ENCODE results near the gene GAB4. TPM values are rescaled to one million over a fixed set of nuclear protein-coding genes. Genes with fewer than 3 reads are reported as not detected.
"Not testable (repeated sequence)": the region's sequence is repeated elsewhere in the genome, so short reads cannot be mapped to it uniquely, and the experiment has no call there.

GAB4 gene, protein sequence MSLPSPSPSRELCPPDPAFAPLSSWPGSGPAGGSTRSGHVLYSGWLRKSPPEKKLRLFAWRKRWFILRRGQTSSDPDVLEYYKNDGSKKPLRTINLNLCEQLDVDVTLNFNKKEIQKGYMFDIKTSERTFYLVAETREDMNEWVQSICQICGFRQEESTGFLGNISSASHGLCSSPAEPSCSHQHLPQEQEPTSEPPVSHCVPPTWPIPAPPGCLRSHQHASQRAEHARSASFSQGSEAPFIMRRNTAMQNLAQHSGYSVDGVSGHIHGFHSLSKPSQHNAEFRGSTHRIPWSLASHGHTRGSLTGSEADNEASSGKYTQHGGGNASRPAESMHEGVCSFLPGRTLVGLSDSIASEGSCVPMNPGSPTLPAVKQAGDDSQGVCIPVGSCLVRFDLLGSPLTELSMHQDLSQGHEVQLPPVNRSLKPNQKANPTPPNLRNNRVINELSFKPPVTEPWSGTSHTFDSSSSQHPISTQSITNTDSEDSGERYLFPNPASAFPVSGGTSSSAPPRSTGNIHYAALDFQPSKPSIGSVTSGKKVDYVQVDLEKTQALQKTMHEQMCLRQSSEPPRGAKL
- total RNA-seq, result not detected
- long read RNA-seq, result 0 reads

DNA sequence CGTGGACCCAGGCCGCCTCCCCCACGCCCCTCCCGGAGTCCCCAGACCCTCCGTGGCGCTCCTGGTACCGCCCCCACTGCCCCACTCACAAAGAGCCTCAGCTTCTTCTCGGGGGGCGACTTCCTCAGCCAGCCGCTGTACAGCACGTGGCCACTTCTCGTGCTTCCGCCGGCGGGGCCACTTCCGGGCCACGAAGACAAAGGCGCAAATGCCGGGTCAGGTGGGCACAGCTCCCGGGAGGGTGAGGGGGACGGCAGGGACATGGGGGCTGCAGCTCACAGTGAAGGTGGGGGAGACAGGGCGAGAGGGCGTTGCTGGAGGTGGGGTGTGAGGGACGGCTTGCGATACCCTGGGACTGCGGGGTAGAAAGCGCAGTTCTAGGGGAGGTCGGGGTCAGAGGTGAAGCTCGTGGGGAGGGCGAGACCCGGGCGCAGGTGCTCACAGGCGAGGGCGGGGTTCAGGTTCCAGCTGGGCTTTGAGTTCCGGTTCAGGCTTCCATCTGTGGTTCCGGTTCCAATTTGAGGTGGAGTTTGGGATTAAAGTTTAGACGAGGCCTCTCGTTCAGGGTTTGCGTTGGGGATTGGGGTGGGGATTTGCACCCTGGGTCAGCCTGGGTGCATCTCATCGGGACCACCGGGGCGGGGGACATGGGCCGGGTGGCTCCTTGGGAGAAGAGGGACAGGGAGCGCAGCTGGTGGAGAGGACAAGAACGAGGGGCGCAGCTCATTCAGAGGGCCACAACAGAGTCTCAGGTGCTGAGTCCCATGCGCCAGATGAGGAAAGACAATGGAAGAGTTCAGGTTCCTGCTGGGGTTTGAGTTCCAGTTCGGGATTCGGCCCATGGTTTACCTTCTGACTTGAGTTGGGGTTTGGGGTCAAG, at the start of gene GAB4:
TSS of gene GAB4 (minus strand) at position 371 of the 880 bp plus-strand sequence. CDS start at position 263, 108 bp downstream.
- DNase-seq (no peak), ATAC-seq (no peak)
- intact Hi-C loops (cut with DNase I, micrococcal nuclease), result no loop called here

DNA sequence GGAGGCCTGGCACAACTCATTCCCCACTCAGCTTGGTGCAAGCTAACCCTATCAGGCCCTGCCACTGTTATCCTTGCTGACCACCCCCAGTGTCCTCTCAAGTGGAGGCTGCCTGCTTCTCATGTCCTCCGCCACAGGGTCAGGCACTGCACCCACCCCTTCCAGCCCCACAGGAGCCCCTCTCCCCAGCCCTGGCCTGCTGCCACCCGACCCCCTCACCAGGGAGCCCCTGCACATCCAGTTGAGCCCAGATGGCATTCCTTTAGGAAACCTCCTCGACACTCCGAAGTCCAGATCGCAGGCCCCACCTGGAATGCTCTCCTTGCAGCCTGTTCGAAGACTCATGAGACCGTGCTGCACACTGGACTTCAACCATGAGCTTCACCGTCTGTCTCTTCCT, 48.8 kb upstream of the GAB4 start:
- intact Hi-C loops (cut with DNase I, micrococcal nuclease), result loop anchor here in 1 of 2 donors (5.0 kb wide), 2 partner anchors 125 to 140 kb away; no protein-coding TSS in a partner anchor
- no peak for ATAC-seq
- DNase-seq, result no peak

DNA sequence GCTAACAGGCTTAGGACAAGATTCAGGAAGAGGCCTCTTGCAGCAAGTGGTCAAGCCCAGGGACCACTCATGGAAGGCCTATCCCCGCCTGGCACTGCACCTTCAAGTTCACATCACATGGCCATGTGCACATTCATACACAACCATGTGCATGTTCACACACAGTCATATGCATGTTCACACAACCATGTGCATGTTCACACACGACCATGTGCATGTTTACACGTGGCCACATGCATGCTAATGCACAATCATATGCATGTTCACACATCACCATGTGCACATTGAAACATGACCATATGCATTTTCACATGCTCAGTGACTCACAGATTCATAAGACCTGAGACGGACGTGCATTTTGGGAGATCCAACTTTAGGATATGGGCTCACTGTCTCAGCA, 48.0 kb upstream of the GAB4 start:
- ATAC-seq (no peak), DNase-seq (no peak)
- intact Hi-C loops (cut with DNase I, micrococcal nuclease), result loop anchor here in 1 of 2 donors (5.0 kb wide), 2 partner anchors 124 to 139 kb away; no protein-coding TSS in a partner anchor

DNA sequence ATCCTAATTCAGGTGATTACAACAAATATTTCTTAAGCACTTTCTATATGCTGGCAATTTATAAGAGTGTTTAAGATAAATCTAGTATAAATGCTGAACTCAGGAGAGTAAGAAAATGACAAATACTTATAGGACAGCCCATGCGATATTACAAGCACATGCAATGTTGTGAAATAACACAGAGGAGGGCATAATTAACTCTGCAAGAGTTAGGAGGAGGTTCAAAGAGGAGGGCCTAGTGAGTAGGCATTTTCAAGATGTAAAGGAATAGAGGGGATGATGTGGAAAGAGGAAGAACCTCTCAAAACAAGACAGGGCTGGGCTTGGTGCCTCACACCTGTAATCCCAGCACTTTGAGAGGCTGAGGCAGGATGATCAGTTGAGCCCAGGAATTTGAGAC, 39.6 kb upstream of the GAB4 start:
- intact Hi-C loops (cut with DNase I, micrococcal nuclease), result no loop called here
- DNase-seq (no peak), ATAC-seq (no peak)

DNA sequence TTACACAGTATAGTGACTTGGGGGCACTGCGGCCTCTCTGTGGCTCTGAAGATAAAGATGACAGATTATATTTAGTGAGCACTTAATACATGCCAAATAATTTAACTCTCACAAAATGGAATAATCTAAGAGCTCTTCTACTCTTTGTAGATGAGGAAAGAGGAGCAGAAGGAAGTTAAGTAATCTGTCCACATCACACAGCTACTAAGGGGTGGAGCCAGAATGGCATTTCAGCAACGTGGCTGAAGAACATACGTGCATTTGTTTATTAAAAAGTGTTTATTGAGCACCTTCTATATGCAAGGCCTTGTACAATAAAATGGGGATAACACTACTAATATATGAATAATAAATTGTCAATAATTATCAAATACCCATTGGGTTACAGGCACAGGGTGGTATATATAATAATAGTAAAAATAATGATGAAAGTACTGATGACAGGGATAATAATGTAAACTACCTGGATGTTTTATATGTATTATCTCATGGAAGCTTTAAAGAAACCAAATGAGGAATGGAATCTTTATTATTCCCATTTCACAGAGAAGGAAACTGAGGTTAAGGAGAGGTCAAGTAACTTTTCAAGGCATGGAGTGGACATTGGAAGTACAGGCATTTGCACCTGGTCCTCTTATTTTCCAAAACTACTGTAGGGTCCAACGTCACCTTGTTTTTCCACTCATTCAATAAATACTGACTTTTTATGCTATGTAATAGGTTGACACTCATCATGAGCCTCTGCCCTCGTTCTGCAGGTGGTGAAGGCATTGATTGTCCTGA, 38.7 kb upstream of the GAB4 start:
- ATAC-seq (no peak), DNase-seq (no peak)
- intact Hi-C loops (cut with DNase I, micrococcal nuclease), result no loop called here

DNA sequence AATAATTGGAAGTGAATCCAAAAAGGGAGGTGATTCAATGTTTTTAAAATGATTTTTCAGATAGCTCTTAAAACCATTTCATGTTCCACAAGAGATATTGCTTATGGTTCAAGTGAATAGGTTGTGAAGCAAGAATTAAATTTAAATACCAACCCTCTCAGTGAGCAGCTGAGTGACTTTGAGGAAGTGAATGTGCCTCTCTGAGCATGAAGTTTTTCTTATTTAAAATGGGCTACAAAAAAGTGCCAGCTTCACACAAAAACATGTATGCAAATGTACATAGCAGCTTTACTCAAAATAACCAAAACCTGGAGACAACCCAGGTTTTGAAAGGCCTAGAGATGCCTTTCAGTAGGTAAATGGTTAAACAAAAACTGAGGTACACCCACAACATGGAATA, 35.5 kb upstream of the GAB4 start:
- intact Hi-C loops (cut with DNase I, micrococcal nuclease), result no loop called here
- no peak for ATAC-seq
- DNase-seq, result no peak

DNA sequence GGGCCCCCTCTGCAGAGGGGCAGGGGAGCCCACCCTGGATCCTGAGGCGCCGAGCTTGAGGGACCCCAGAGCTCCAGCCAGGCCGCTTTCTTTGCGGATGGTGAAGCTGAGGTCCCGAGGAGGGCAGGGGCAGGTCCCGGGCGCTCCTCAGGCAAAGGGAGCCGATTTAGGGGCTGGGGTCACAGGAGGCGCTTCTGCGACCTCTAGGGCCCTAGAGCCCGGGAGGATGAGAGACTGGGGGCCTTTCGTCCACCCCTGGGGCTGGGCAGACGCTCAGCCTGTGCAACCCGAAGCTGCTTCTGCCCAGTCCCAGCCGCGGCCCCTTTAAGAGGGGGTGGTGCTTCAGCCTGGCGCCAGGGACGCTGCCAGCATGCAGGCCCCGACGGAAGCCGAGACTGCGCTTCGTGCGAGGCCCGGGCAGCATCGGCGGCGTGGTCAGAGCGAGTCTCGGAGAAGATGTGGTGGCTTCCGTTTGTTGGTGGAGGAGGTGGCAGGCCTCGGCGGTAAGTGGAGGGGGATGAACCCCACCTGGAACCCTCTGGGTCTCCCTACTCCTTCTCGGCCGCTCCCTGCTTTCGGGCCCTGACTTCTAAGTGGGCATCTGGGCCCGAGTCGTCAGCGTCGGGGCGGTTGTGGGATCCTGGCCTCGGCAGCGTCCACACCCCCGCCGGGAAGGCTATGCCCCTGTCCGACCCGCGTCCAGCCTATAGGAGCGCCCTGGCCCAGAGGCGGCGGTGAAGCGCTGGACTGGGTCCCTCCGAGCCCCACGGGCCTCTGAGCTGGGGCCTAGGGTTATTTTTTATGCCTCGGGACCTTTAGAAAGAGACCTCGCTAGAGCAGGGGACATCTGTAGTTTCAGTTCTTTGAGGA, 29.1 kb upstream of the GAB4 start:
- DNase-seq; intact Hi-C loops (cut with DNase I, micrococcal nuclease): not testable (repeated sequence)
- ATAC-seq, result peak; percentile 48

DNA sequence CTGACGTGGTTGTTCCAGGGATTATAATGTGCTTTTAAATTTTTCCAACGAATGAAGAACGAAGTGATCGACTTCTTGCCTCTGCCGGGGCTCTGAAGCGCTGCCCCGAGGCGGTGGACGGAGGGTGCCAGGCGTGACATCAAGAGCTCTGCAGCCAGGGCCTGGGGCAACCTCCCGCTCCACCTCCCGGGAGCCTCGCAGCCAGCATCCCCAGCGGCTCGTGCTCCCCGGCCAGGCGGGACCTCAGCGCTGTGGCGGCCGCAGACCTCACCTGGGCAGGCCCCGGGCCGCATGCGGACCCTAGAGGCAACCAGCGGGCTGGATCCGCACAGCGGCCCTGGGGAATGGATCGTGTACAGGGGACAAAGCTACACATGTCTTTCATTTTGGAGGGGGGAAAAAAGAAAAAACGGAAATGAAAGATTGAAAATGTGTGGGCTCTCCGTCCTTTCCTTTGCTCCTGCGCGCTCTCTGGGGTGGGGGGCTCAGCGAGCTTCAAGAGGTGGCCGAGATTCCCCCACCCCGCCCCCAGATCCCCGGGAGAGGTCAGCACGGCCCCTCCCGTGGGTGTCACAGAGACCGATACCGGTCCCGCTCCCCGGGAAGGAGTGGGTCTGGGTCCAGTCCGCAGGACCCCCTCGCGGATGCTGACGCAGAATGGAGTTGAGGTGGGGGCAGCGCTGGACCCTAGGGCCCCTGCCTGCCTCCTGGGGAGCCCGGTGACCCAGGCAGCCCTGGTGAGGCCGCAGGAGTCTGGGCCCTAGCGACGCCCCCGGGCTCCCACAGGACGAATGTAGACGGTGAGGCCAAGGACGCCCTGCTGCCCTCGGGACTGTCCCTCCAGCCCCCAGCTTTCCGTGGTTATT, 28.2 kb upstream of the GAB4 start:
- intact Hi-C loops (cut with DNase I, micrococcal nuclease); ATAC-seq; DNase-seq: not testable (repeated sequence)

DNA sequence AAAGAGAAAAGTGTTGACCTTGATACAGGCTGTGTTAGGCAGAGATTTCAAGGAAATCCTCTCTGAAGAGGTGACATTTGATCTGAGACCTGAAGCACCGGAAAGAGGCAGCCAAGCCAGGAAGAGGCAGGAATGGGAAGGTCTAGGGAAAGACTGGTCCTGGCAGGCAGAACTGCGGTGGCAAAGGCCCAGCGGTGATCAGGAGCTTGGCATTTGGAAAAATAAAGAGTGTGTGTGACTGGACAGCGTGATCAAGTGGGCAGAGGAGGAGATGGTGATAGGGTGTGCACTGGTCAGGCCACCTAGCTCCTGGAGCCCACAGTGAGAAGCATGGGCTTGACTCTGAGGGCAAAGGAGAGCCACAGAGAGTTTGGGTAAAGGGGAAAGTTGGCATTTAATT, 27.2 kb upstream of the GAB4 start:
- ATAC-seq, result no peak
- intact Hi-C loops (cut with DNase I, micrococcal nuclease), result no loop called here

DNA sequence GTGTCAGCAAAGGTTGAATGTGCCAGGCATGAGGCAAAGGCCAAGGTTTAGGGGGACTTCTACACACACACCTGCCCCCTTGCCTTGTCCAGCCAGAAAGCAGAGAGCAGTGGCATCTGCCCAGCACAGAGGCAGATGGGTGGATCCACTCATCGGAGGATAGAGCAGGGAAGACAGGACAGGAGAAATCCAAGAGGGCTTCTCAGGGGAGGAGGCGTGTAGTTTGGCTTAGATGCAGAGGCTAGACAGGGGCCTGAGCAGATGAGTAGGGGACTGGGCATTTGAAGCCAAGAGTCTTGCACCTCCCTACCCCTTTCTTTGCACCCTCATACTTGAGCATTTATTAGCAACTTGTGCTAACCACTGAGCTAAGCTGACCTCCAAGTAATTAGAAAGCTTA, 26.5 kb upstream of the GAB4 start:
- DNase-seq; ATAC-seq; intact Hi-C loops (cut with DNase I, micrococcal nuclease): not testable (repeated sequence)

More for the DNA sequence above, 27.2 kb upstream of the GAB4 start:
- no peak for DNase-seq

DNA sequence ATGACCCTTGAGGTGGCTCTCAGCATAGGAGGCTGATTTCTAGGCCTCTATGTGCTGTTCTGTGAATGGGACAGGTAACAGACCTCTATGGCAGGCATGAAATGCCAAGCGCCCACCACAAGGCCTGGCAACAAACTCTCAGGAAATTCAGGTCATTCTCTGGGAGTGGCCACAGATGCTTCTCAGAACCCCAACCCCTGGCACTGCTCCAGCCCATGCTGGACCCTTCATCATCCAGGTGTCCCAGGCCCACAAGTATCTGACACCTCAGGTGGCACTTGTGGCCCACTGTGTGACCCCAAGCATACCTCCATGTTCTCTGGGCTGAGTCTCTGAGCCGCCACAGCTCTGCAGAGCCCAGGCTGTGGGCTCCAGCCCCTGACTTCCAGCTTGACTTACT, 24.3 kb upstream of the GAB4 start:
- intact Hi-C loops (cut with DNase I, micrococcal nuclease); DNase-seq; ATAC-seq: not testable (repeated sequence)

DNA sequence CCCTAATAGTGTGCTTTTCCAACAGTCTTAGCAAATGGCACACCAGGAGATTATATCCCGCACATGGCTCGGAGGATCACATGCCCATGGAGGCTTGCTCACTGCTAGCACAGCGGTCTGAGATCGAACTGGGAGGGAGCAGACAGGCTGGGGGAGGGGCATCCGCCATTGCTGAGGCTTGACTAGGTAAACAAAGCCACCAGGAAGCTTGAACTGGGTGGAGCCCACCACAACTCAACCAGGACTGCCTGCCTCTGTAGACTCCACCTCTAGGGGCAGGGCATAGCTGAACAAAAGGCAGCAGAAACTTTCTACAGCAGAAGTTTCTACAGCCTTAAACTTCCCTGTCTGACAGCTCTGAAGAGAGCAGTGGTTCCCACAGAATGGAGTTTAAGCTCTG, 16.4 kb upstream of the GAB4 start:
- DNase-seq; ATAC-seq; intact Hi-C loops (cut with DNase I, micrococcal nuclease): not testable (repeated sequence)

DNA sequence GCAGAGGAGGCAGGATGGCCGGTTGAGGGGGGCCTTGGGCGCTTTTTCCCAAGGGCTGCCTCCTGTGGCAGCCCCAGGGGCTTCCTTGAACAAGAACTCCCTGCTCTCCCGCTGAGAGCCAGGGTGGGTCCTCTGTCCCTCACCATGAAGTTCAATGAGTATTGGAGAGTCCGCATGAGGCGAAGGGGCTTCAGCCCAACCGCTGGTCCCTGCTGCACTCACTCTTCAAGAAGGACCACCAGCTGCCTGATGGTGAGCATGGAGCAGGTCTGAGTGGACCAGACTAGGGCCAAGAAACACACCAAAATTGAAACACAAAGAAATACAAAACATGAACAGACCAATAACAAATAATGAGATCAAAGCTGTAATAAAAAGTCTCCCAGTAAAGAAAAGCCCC, 7.5 kb upstream of the GAB4 start:
- ATAC-seq; intact Hi-C loops (cut with DNase I, micrococcal nuclease); DNase-seq: not testable (repeated sequence)

DNA sequence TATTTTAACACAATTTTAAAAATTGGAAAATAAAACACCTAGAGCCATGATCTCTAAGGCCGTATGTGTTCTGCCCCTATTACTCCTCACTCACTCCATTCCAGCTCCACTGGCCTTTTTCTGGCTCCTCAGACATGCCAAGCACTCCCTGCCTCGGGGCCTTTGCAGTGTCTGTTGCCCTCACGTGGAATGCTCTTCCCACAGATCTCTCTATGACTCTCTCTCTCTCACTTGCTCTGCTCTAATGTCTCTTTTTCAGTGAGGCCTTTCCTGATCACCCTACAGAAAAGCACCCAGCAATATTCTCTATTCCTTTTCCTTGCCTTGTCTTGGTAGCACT, 6.0 kb upstream of the GAB4 start:
- intact Hi-C loops (cut with DNase I, micrococcal nuclease); ATAC-seq; DNase-seq: not testable (repeated sequence)

DNA sequence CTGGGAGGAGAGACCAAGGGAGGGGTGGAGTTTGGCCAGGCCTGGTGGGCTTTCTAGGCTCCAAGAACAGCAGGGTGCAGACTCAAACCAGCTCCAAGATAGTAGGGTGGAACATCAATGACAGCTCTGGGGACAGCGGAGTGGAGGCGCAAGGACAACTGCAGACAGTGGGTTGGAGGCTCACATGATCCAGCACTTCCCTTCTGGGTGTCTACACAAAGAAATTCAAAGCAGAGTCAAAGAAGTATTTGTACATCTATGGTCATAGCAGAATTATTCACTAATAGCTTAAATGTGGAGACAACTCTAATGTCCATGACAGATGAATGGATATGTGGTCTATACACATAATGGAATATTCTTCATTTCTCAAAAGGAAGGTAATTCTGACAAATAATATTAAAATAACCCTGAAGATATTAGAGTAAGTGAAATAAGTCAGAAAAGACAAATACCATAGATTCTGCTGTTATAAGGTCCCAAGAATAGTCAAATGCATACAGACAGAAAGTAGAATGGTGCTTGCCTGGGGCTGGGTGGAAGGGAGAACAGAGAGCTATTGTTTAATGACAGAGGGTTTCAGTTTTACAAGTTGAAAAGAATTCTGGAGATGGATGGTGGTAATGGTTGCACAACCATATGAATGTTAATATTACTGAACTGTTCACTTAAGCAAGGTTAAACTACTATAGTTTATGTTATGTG, 5.5 kb upstream of the GAB4 start:
- intact Hi-C loops (cut with DNase I, micrococcal nuclease), result no loop called here
- ATAC-seq (no peak), DNase-seq (no peak)

DNA sequence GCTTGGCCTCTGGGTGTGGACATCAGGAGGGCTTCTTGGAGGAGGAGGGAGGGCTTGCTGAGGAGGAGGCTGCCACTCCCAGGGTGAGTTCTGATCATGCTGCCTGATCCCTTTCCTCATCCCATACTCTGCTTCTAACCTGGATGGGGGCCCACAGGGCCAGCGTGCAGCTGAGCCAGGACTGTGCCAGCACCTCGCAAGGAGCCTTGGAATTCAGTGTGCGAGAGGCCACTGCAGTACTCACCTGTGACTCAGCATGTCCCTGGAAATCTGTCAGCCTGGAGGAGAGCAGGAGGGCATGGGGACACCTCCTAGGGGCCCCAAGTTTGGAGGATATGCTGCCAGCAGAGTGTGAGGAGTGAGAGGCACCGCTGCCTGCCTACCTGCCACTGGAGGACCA, 4.2 kb upstream of the GAB4 start:
- no peak for ATAC-seq
- DNase-seq, result no peak
- intact Hi-C loops (cut with DNase I, micrococcal nuclease), result no loop called here
